ENCODE results near the gene OPN1SW. TPM values are rescaled to one million over a fixed set of nuclear protein-coding genes. Genes with fewer than 3 reads are reported as not detected.
A peak's percentile ranks its signal among the peaks of the same experiment; 100 is the strongest.

Gene OPN1SW
- total and polyA plus RNA-seq, 9 of the 15 experiments (the other 6 are each of a cell fraction or from before 2014, with no cell fraction given): 0.84 to 1.0 TPM; not detected in 7

DNA sequence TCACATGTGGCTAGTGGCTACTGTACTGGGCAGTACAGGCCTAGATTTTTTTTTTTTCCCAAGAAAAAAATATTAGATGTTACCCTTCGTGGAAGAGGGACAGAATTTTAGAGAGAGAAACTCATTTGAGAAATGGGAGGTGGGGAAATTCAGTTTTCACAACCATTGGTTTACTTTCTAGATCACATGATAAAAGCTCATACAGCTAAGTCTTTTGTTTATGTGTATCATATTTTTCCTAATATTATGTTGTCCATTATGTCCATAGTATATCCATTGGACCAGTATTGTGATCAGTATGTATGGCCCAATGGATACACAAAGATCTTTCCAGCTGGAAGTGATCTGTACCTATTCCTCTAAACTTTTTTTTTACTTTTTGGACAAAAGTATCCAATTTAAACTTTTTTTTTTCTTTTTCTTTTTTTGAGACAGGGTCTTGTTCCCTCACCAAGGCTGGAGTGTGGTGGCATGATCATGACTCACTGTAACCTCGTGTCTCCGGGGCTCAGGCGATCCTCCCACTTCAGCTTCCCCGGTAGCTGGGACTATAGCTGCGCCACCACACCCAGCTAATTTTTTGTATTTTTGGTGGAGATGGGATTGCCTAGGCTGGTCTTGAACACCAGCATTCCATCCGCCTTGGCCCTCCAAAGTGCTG, 32.4 kb downstream of the OPN1SW start (continued):
- TF ChIP-seq ZNF347 (CRISPR knock-in tag; IDR thresholded peaks at IDR 0.05; ENCODE audit: low read depth) (no peak), DMBX1 (CRISPR knock-in tag; IDR thresholded peaks at IDR 0.05; ENCODE audit: borderline replicate concordance) (0 out of 2 replicates have a peak, but pooled peaks have one; percentile 22), PATZ1 (CRISPR knock-in tag; IDR thresholded peaks at IDR 0.05; ENCODE audit: borderline replicate concordance) (no peak), GTF2A2 (tag; IDR thresholded peaks at IDR 0.05) (no peak), KDM2B (CRISPR knock-in tag; IDR thresholded peaks at IDR 0.05) (no peak), BCOR (IDR thresholded peaks at IDR 0.05) (no peak), ZBTB7A (IDR thresholded peaks at IDR 0.05; ENCODE audit: borderline replicate concordance, control insufficient read depth, low read depth, low read length) (peak; percentile 37; the same call in 1 of the 2 replicates)
- TF ChIP-seq, protein P1, sequence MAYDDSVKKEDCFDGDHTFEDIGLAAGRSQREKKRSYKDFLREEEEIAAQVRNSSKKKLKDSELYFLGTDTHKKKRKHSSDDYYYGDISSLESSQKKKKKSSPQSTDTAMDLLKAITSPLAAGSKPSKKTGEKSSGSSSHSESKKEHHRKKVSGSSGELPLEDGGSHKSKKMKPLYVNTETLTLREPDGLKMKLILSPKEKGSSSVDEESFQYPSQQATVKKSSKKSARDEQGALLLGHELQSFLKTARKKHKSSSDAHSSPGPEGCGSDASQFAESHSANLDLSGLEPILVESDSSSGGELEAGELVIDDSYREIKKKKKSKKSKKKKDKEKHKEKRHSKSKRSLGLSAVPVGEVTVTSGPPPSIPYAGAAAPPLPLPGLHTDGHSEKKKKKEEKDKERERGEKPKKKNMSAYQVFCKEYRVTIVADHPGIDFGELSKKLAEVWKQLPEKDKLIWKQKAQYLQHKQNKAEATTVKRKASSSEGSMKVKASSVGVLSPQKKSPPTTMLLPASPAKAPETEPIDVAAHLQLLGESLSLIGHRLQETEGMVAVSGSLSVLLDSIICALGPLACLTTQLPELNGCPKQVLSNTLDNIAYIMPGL (CRISPR knock-in tag; IDR thresholded peaks at IDR 0.05): no peak
- TF ChIP-seq, protein P2, sequence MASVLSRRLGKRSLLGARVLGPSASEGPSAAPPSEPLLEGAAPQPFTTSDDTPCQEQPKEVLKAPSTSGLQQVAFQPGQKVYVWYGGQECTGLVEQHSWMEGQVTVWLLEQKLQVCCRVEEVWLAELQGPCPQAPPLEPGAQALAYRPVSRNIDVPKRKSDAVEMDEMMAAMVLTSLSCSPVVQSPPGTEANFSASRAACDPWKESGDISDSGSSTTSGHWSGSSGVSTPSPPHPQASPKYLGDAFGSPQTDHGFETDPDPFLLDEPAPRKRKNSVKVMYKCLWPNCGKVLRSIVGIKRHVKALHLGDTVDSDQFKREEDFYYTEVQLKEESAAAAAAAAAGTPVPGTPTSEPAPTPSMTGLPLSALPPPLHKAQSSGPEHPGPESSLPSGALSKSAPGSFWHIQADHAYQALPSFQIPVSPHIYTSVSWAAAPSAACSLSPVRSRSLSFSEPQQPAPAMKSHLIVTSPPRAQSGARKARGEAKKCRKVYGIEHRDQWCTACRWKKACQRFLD (CRISPR knock-in tag; IDR thresholded peaks at IDR 0.05): peak; percentile 73; the same call in 1 of the 2 replicates
- TF ChIP-seq, protein P3, sequence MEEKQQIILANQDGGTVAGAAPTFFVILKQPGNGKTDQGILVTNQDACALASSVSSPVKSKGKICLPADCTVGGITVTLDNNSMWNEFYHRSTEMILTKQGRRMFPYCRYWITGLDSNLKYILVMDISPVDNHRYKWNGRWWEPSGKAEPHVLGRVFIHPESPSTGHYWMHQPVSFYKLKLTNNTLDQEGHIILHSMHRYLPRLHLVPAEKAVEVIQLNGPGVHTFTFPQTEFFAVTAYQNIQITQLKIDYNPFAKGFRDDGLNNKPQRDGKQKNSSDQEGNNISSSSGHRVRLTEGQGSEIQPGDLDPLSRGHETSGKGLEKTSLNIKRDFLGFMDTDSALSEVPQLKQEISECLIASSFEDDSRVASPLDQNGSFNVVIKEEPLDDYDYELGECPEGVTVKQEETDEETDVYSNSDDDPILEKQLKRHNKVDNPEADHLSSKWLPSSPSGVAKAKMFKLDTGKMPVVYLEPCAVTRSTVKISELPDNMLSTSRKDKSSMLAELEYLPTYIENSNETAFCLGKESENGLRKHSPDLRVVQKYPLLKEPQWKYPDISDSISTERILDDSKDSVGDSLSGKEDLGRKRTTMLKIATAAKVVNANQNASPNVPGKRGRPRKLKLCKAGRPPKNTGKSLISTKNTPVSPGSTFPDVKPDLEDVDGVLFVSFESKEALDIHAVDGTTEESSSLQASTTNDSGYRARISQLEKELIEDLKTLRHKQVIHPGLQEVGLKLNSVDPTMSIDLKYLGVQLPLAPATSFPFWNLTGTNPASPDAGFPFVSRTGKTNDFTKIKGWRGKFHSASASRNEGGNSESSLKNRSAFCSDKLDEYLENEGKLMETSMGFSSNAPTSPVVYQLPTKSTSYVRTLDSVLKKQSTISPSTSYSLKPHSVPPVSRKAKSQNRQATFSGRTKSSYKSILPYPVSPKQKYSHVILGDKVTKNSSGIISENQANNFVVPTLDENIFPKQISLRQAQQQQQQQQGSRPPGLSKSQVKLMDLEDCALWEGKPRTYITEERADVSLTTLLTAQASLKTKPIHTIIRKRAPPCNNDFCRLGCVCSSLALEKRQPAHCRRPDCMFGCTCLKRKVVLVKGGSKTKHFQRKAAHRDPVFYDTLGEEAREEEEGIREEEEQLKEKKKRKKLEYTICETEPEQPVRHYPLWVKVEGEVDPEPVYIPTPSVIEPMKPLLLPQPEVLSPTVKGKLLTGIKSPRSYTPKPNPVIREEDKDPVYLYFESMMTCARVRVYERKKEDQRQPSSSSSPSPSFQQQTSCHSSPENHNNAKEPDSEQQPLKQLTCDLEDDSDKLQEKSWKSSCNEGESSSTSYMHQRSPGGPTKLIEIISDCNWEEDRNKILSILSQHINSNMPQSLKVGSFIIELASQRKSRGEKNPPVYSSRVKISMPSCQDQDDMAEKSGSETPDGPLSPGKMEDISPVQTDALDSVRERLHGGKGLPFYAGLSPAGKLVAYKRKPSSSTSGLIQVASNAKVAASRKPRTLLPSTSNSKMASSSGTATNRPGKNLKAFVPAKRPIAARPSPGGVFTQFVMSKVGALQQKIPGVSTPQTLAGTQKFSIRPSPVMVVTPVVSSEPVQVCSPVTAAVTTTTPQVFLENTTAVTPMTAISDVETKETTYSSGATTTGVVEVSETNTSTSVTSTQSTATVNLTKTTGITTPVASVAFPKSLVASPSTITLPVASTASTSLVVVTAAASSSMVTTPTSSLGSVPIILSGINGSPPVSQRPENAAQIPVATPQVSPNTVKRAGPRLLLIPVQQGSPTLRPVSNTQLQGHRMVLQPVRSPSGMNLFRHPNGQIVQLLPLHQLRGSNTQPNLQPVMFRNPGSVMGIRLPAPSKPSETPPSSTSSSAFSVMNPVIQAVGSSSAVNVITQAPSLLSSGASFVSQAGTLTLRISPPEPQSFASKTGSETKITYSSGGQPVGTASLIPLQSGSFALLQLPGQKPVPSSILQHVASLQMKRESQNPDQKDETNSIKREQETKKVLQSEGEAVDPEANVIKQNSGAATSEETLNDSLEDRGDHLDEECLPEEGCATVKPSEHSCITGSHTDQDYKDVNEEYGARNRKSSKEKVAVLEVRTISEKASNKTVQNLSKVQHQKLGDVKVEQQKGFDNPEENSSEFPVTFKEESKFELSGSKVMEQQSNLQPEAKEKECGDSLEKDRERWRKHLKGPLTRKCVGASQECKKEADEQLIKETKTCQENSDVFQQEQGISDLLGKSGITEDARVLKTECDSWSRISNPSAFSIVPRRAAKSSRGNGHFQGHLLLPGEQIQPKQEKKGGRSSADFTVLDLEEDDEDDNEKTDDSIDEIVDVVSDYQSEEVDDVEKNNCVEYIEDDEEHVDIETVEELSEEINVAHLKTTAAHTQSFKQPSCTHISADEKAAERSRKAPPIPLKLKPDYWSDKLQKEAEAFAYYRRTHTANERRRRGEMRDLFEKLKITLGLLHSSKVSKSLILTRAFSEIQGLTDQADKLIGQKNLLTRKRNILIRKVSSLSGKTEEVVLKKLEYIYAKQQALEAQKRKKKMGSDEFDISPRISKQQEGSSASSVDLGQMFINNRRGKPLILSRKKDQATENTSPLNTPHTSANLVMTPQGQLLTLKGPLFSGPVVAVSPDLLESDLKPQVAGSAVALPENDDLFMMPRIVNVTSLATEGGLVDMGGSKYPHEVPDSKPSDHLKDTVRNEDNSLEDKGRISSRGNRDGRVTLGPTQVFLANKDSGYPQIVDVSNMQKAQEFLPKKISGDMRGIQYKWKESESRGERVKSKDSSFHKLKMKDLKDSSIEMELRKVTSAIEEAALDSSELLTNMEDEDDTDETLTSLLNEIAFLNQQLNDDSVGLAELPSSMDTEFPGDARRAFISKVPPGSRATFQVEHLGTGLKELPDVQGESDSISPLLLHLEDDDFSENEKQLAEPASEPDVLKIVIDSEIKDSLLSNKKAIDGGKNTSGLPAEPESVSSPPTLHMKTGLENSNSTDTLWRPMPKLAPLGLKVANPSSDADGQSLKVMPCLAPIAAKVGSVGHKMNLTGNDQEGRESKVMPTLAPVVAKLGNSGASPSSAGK (IDR thresholded peaks at IDR 0.05): peak; percentile 72

Data from K562 (cell line).